ENCODE results near the gene CISD1.

The CISD1 gene

DNA sequence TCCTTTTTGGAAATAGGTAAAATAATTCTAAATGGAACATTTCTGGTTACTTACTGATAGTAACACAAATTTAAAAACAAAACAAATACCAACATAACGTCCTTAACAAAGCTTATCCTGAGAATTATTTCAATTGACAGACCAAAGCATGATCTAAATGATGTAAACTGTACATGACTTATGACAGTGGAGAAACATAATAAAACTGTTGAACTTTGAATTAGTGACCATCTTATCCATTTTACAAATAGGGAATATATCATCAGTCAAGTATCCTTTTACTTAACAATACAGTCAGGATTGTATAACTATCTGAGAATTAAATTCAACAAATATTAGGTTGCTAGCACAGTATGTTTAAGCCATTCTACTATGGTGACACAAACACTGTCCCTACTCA, 3.7 kb upstream of the CISD1 start:
- no peak overlapping the region for H3K4me3 ChIP-seq (ENCODE audit: low read depth, low read length)

DNA sequence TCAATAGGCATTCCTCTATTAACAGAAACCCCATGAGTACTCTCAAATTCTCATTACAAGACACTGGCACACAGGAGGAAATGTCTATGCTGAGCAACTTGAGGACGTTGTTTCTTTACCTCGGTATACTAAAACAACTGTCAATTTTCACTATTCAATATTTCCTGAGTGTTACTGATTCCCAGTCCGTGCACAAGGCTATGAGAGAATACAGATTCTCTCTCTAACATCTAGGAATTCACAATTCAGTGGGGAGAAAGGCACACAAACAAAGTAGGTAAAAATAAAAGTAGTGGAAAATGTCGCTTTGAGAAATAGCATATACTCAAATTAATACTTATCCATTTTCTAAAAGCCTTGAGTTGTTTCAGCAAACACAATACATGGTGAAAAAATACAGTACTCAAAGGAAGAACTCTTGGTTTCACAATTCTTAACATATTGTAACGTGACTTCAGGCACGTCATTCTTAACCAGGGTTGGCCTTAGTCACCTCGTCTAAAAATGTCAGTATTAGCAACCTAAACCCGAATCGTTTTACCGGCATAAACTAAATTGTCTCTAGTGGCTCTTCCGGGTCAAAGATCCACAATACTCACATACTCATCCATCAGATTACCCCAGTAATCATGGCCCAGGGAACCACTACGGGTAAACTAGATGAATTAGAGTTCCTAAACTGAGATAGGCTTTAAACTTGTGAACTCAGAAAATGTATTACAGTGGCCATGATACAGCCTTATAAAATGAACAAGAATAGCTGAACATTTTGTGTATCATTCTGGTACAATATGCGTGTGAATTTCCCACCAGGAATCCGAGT, 2.7 kb upstream of the CISD1 start:
- H3K4me3 ChIP-seq (ENCODE audit: low read depth, low read length) = peak overlapping the region; percentile 82

DNA sequence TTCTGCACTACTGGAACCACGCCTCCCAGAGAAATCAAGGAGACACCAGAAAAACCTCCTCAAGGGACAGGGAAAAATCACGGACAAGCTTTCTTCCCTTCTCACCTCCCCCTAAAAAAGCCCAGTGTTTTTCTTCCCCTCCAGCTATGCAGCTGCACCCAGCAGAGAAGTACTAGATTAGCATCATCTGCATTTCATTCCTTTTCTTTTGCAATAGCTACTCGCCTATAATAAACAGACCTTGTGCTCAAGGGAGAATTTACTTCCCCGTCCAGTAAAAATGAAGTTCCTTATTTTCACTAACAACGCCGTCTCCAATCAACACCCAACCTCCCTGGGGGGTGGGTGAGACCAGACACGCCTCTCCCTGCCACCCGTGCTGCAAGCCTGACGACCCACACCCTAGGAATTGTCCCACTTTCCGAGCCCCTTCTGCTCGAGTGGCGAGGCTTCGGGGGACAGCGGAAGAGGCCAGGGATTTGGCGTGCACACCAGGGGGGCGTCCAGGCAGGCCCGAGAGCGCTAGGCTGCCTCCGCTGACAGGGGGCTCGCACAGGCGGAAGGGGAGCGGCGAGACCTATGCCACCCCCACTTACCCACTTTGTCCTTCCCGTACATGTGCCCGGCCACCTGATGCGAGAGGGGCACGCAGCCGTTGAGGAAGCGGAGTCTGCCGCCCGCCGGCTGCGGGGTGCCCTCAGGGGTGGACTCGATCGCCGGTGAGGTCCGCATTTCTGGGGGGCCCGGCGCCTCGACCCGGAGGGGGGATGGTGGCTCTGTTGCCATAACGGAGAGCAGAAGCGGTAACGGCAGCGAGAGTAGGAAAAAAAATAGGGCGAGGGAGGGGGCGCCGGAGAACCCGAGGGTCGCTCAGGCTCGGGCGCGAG, 1.9 kb upstream of the CISD1 start:
- H3K4me3 ChIP-seq (ENCODE audit: low read depth, low read length) = peak overlapping the region; percentile 82

DNA sequence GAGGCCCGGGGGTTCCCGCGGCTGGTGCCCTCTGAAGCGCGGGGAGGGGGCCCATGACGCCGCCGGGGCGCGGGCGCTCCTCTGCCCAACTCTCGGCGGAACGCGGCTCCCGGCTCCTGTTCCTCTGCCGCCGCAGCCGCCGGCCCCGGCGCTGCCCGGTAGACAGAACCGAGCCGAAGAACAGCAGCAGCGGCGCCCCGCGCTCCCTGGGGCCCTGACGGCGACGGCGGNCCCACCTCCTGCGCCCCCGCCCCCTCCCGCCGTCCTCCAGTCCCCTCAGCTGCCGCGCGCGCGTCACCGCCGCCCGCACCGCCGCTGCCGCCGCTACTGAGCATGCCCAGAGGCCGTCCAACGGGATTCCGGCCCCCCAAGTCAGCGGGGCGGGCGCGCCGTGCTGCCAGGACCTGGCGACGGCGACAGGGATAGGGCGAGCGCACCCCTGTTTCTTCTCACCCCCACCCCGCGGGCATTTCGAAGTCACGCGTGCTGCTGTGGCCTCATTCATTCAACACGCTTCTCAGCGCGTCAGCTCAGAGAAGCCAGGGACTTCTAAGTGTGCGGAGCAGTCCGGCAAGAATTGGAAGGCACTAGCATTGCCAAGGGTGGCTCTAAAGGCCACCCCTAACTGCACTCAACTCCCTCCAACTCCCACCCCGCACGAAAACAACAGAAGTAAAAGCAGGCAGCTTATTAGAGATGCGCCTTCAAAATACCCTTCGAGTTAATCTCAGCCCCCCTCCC, 1.1 kb upstream of the CISD1 start, which contains the start of gene IPMK:
Gene IPMK (minus strand): TSS at position 182 of the 741 bp plus-strand sequence. CDS start 283 bp downstream, outside the sequence.
- peak within 1 kb of the TSS; percentile 82 for H3K4me3 ChIP-seq (ENCODE audit: low read depth, low read length)

DNA sequence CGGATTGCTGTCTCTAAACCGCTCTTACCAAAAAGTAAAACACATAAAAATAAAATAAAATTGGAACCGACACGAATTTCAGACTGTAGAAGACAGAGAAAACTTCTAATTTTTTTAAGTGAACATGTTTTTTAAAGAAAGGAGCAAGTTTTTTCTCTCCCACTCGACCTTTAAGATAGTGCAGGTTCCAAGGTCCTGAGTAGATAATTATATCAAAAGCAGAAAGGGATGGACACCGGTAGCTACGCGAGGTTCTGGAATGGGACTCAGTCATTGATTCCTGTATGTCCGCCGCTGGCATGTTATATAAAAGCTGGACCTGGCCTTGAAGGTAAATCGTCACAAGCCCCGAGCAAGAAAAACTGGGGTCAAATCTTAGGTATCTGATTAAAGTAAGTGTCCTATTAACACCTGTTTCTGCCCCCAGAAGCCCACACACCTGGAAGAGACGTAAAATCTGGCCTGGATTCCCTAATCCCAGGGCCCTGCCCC, 462 bp upstream of the CISD1 start:
- H3K4me3 ChIP-seq (ENCODE audit: low read depth, low read length) = peak overlapping the region; percentile 64

DNA sequence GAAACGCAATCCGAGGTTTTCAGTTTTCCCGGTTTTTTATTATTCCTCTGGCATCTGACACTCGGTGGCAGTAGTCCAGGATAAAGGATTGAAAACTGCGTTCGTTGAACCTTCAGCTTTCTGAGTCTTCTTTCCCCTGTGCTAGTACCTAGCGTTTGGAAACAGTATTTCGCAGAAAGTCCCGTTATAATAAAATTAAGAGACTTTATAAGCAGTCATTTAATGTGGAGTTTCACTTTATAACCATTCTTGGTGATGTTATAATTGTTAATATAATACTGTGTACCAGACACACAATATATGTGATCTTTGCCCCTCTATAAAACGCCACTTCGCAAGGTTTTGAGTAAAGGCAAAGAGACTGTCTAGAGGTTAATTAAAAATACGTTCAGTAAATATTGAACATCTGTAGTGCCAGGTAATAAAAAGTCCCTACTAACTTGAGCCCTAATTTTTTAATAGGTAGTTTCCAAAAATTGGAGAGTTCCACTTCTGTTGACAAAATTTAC, 874 bp downstream of the CISD1 start:
- peak overlapping the region; percentile 85 for H3K4me3 ChIP-seq (ENCODE audit: low read depth, low read length)

DNA sequence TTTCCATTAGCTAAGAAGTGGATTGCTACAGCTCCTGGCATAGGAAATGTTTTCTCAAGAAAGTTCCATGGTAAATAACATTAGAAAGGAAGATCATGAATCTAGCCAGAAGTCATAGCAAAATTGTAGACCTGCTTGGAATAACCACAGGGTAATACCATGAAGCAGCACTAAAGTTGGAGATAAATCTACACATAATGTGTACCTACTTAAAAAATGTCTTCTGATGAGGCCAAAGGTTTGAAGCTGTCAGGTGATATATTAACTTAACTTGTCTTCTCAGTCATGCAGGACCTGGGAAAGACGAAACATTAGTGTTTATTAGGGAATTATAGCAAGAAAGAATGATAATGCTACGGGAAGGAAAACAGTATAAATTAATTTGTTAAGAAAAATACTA, 6.3 kb downstream of the CISD1 start:
- H3K4me3 ChIP-seq (ENCODE audit: low read depth, low read length) = no peak overlapping the region

DNA sequence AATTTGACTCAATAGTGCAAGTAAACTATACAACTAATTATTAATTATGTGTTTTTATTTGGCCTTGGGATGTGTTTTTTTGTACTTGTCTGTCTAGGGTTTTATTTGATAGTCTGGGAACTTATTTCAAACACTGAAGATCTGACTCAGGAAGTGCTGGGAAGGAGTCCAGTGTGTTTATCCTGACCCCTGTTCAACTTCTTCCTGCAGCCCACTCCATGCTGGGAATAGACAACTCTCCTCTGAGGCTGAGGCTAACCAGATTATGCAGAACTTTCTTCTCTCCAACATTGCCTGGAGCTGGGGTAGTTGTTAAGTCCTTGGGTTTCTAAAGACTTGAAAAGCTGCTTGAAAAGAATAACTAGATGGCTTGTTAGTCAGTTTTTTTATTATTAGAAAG, 6.9 kb downstream of the CISD1 start:
- H3K4me3 ChIP-seq (ENCODE audit: low read depth, low read length) = no peak overlapping the region

DNA sequence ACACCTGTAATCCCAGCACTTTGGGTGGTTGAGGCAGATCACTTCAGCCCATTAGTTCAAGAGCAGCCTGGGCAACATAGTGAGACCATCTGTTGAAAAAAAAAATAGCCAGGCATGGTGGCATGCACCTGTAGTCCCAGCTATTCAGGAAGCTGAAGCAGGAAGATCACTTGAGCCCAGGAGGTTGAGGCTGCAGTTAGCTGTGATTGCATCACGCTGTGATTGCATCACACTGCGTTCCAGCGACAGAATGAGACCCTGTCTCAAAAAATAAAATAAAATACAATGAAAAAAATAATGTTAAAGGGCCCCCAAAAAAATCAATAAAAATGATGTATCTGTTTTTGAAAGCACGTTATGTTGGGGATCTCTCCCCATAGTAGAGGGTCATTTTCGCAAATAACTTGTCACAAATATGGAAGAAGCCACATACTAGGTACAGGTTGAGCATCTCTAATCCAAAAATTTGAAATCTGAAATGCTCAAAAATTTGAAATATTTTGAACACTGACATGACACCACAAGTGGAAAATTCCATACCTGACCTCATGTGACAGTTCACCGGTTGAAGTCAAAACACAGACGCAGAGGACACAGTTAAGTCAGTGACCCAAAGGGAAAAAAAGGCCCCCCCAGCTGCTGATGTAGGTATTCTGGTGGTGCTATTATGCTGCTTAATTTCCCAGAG, 9.5 kb downstream of the CISD1 start:
- H3K4me3 ChIP-seq (ENCODE audit: low read depth, low read length) = no peak overlapping the region

DNA sequence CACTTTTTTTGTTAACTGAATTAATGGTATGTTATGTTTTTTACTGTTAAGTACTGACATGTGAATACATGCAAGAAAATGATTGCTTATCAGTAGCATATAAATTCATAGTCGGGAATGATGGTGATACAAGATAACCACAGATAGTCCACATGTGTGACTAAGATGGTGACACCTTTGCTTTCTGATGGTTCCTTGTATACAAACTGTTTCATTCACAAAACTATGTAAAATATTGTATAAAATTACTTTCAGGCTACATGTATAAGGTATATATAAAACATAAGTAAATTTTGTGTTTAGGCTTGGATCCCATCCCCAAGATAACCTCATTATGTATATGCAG, 10.0 kb downstream of the CISD1 start:
- no peak overlapping the region for H3K4me3 ChIP-seq (ENCODE audit: low read depth, low read length)

DNA sequence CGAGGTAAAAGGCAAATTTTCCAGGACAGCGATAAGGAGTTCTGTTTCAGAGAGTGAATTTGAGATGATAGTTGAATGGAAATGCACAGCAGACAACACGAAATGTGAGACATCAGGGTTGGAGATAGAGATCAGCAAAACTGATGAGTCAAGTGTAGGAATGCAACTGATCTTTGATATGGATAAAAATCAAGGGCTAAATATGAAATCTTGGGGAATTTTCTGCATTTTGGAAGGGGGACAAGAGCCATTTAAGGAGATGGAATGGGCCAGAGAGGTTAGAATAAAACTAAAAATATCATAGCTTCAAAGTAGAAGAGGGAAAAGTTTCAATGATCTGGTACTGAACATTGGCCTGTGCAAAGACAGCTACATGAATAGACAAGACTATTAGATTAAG, 11.5 kb downstream of the CISD1 start:
- H3K4me3 ChIP-seq (ENCODE audit: low read depth, low read length) = no peak overlapping the region

DNA sequence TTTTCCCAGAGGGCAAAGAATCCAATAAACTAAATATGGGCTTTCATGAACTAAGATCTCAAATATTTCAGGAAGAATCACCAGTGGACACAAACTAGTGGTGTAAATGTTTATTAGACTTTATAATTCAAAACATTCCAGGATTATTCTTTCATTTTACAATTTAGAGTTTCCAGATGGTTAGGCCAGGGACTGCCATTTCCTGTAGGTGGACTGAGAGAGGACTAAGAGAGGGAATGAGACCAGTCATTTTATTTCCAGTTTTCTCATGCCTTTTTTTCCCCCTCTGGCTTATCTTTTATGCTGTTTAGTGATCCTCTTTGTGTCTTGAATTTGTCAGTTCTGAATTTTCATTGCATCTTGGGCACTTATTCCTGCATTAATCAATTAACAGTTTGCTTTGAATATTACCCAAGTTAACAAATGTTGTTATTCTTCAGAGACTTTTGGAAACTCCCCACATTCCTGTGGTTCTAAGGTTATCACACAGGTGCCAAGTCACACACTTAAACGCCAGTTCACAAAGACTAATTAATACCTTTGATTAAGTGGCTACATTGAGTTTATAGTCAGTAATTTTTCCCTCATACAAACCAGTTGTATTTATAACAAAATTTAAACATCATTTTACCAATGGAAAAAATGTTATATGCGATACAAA, 12.3 kb downstream of the CISD1 start:
- H3K4me3 ChIP-seq (ENCODE audit: low read depth, low read length) = no peak overlapping the region

DNA sequence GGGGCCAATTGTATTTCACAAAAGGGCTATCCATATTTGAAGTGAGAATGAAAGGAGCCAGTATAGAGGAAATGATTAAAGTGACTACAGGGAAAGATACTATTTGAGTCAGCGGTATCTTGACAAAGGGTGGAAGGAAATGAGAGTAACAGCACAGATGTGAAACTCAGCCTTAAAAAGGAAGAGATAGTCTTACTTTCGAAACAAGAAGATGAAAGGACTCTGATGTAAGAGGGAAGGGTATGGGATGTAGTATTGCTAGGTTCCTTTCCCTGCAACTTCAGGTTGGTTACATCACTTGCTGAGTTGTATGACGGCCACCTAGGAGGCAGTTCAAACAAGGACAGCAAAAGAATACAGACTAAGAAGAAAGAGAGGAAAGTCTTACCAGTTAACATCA, 13.7 kb downstream of the CISD1 start:
- no peak overlapping the region for H3K4me3 ChIP-seq (ENCODE audit: low read depth, low read length)

DNA sequence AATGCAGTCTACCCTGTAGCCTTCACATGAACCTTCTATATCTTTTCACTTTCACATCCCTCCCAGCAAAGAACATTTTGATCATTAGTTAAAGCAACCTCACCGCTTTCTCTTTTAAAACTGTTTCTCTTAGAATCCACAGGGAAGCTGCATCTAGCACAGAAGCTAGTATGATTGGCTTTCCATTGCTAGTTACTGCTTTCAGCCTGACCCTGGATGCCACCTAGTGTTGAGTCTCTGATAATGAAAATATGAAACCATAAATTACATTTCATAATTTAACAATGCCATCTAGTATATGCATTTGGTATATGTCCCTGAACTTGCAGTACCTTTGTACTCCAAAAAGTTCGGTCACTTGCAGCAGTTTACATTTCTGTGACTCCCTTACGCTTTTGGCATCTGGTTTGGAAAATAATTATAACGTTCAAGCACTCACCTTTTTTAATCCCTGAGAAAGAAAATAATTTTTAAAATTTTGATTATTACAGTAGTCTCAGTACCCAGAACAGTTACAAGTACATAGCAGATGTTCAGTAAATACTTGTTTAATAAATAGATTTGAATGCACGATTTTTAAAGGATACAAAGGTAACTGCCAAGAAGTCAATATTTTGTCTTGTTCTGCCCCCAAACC, 22.7 kb downstream of the CISD1 start:
- H3K4me3 ChIP-seq (ENCODE audit: low read depth, low read length) = no peak overlapping the region

DNA sequence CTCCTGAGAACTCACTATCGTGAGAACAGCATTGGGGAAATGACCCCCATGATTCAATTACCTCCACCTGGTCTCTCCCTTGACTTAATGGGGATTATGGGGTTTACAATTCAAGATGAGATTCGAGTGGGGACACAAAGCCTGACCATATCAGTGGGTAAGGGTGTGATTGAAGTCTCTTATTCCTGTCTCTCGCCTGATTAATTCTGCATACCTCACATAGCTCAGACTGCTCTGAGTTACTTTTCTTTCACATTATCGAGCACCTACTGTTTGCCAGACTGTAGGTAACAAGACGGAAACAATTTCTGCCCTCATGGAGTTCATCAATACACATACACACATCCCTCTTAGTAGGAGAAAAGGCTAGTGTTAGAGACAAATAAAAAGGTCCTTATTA, 25.0 kb downstream of the CISD1 start:
- H3K4me3 ChIP-seq (ENCODE audit: low read depth, low read length) = no peak overlapping the region

DNA sequence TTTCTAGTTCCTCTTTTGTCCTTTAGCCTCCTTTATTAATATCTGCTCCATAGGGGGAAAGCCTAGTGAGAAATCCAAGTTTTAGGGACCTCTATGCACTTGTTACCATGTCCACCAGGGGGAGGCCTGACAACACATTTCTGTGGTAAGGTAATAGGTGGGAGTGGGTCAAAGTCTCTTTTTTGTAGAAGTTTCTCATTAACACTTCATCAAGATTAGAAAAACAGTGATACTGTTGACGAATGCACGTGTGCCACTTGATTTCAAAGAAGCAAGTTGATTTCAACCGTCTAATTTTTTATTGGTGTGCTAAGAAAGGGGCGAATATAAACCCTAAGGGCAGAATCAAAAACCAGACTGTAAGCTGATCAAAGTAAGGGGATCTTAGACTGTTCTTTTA, 30.6 kb downstream of the CISD1 start:
- H3K4me3 ChIP-seq (ENCODE audit: low read depth, low read length) = no peak overlapping the region

DNA sequence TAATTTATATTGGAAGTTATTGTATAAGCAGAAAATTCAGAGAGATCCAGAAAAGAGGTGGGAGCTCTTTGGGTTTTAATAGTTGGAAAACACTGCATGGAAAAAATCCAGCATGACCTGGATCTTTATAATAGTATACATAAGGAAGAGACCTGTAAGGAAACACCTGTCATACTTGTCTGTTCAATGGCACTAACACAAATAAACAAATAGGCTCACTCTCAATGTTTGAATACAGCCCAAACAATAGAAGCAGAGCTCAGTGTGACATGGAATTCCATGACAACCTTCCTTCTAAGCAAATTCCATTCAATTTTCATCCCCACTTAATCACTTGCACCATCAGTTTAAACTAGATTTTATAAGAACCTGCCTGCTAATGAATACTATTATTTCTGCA, 31.7 kb downstream of the CISD1 start:
- no peak overlapping the region for H3K4me3 ChIP-seq (ENCODE audit: low read depth, low read length)

DNA sequence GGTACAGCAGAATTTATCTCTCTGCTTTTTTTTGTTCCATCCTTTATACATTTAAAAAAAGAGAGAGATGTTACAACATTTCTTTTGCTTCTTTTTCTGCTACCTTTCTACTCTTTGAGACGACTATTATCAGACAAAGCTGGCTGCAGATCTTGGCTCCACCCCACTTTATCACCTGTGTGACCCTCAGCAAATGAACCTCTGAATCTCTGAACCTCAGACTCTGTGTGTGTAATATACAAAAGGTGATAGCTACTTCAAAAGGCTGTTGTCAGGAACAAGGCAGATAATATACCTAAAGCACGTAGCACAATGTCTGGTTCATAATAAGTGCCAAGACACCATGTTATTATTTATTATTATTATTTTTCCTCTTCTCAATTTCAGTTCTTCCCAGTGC, 33.3 kb downstream of the CISD1 start:
- H3K4me3 ChIP-seq (ENCODE audit: low read depth, low read length) = no peak overlapping the region

DNA sequence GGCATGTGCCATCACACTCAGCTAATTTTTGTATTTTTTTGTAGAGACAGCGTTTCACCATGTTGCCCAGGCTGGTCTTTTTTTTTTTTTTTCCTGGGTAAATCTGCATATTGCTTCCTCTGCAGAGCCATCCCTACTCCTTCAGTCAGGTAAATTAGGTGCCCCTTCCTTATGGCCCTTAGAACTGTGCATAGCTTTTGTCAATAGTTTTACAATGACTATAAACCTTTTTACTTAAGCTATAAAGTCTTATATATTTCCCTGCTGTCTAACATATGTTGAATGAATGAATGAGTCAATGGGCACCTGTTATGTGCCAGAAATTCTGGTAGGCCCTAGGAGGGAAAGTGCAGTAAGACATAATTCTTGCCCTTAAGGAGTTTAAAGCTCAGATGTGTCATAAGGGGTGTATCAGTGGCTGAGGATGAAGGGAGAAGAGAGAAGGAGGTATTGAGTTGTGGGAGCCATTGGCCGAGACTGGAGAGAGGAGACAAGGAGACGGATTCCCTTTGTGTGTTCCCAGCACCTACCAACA, 35.2 kb downstream of the CISD1 start:
- no peak overlapping the region for H3K4me3 ChIP-seq (ENCODE audit: low read depth, low read length)
